Measurements from ENCODE around the gene FGF12.

FGF12 gene

GRCh38 chr3:192340031-192340430 lies 387.3 kb downstream of the FGF12 start:
- H3K9me3 ChIP-seq (ENCODE audit: control insufficient read depth, low read length) = no peaks in the 10 kb centered on the region
- H3K27me3 ChIP-seq (ENCODE audit: control insufficient read depth, insufficient read depth, low read length) = no peaks in the 10 kb centered on the region
- H3K4me3 ChIP-seq (ENCODE audit: low read depth, low read length) = no peak overlapping the region
- no peak overlapping the region for H3K4me2 ChIP-seq (ENCODE audit: low read length)
- no peak for TF ChIP-seq CTCF (IDR thresholded peaks at IDR 0.05)
- no peak overlapping the region for H3K9ac ChIP-seq
- no peak overlapping the region for H3K27ac ChIP-seq
- H3K79me2 ChIP-seq = no peaks in the 10 kb centered on the region
- H3K4me1 ChIP-seq = no peaks in the 10 kb centered on the region
- H2AFZ ChIP-seq = no peak overlapping the region
- no peaks in the 10 kb centered on the region for H3K36me3 ChIP-seq (ENCODE audit: control insufficient read depth, insufficient read depth, low read length)

- H3K9ac ChIP-seq = no peak overlapping the region
- H3K4me1 ChIP-seq = no peaks in the 10 kb centered on the region
- H3K27me3 ChIP-seq (ENCODE audit: control insufficient read depth, insufficient read depth, low read length) = no peaks in the 10 kb centered on the region
- H3K27ac ChIP-seq = no peak overlapping the region
- H3K4me2 ChIP-seq (ENCODE audit: low read length) = no peak overlapping the region
- no peak overlapping the region for H3K4me3 ChIP-seq (ENCODE audit: low read depth, low read length)
- no peaks in the 10 kb centered on the region for H3K79me2 ChIP-seq
- H2AFZ ChIP-seq = no peak overlapping the region
- H3K36me3 ChIP-seq (ENCODE audit: control insufficient read depth, insufficient read depth, low read length) = no peaks in the 10 kb centered on the region
- no peaks in the 10 kb centered on the region for H3K9me3 ChIP-seq (ENCODE audit: control insufficient read depth, low read length)
- TF ChIP-seq CTCF (IDR thresholded peaks at IDR 0.05) = no peak
Measured at GRCh38 chr3:192339214-192339613, 388.1 kb downstream of the FGF12 start.

GRCh38 chr3:192336286-192336685 lies 391.1 kb downstream of the FGF12 start:
- no peaks in the 10 kb centered on the region for H3K27me3 ChIP-seq (ENCODE audit: control insufficient read depth, insufficient read depth, low read length)
- no peak for TF ChIP-seq CTCF (IDR thresholded peaks at IDR 0.05)
- H3K36me3 ChIP-seq (ENCODE audit: control insufficient read depth, insufficient read depth, low read length) = no peaks in the 10 kb centered on the region
- no peak overlapping the region for H3K4me2 ChIP-seq (ENCODE audit: low read length)
- no peaks in the 10 kb centered on the region for H3K9me3 ChIP-seq (ENCODE audit: control insufficient read depth, low read length)
- no peak overlapping the region for H3K4me3 ChIP-seq (ENCODE audit: low read depth, low read length)
- no peak overlapping the region for H3K27ac ChIP-seq
- no peaks in the 10 kb centered on the region for H3K4me1 ChIP-seq
- no peaks in the 10 kb centered on the region for H3K79me2 ChIP-seq
- H3K9ac ChIP-seq = no peak overlapping the region
- H2AFZ ChIP-seq = no peak overlapping the region

- H3K4me2 ChIP-seq (ENCODE audit: low read length) = no peak overlapping the region
- no peak overlapping the region for H3K27ac ChIP-seq
- H3K9me3 ChIP-seq (ENCODE audit: control insufficient read depth, low read length) = no peaks in the 10 kb centered on the region
- no peak for TF ChIP-seq CTCF (IDR thresholded peaks at IDR 0.05)
- H2AFZ ChIP-seq = no peak overlapping the region
- H3K27me3 ChIP-seq (ENCODE audit: control insufficient read depth, insufficient read depth, low read length) = no peaks in the 10 kb centered on the region
- no peaks in the 10 kb centered on the region for H3K79me2 ChIP-seq
- H3K4me3 ChIP-seq (ENCODE audit: low read depth, low read length) = no peak overlapping the region
- no peaks in the 10 kb centered on the region for H3K36me3 ChIP-seq (ENCODE audit: control insufficient read depth, insufficient read depth, low read length)
- H3K9ac ChIP-seq = no peak overlapping the region
- no peaks in the 10 kb centered on the region for H3K4me1 ChIP-seq
Measured at GRCh38 chr3:192332386-192333291, 394.7 kb downstream of the FGF12 start.

All from parathyroid adenoma (tissue), 2 donors.